Caco-2 (cell line): ENCODE results near the gene NOL3. TPM values are rescaled to one million over a fixed set of nuclear protein-coding genes. Genes with fewer than 3 reads are reported as not detected.

ENCODE experiments used
- BruUV-seq: library from RNA; stranded (reverse); fragments of 400-500 nt; replicated peaks from 2 replicates; lab custom pipeline; 2021; lab: Mats Ljungman, UMichigan
- CTCF ChIA-PET: fragments of 300-600 bp; sonication (Branson Sonifier 250); formaldehyde crosslinking; loops from one replicate; lab custom pipeline; 2022; ENCODE audit warnings: antibody characterized with exemption; lab: Charles Lee
- POLR2A ChIA-PET: fragments of 300-600 bp; sonication (Branson Sonifier 250); formaldehyde crosslinking; loops from one replicate; lab custom pipeline; 2022; ENCODE audit warnings: antibody characterized with exemption; lab: Charles Lee
- DNase-seq, 2 experiments: peaks; one replicate each; pipeline versions ENCODE4 v3.0.0 to v3.0.0-alpha.2; 2020 to 2022
- H3K27me3 ChIP-seq: replicated peaks from 2 replicates; pipeline ENCODE4 v1.6.0; 2011; ENCODE audit warnings: low read length; ENCODE audit not compliant: control insufficient read depth, insufficient read depth
- H3K36me3 ChIP-seq: 2 replicates; pipeline ENCODE4 v1.5.1; 2011; ENCODE audit warnings: low read length; ENCODE audit not compliant: control insufficient read depth, insufficient read depth
- H3K4me1 ChIP-seq: fragments of 250-450 bp; sonication (Bioruptor Pico); 2 replicates; pipeline ENCODE4 v1.5.1; 2020; ENCODE audit warnings: mild to moderate bottlenecking
- H3K4me3 ChIP-seq: 2 replicates; pipeline ENCODE4 v1.5.1; 2011; ENCODE audit warnings: low read depth, mild to moderate bottlenecking, control low read depth, low read length
- H3K9me3 ChIP-seq: fragments of 250-450 bp; sonication (Bioruptor Pico); 2 replicates; pipeline ENCODE4 v1.5.1; 2020; ENCODE audit warnings: mild to moderate bottlenecking, moderate library complexity
- H3K27ac Mint-ChIP-seq: one replicate; pipeline ENCODE4 v1.8.0; 2022; ENCODE audit warnings: mixed read lengths; ENCODE audit not compliant: unreplicated experiment
- H3K27me3 Mint-ChIP-seq: one replicate; pipeline ENCODE4 v1.8.0; 2022; ENCODE audit warnings: mixed read lengths; ENCODE audit not compliant: insufficient read depth, unreplicated experiment
- H3K36me3 Mint-ChIP-seq: one replicate; pipeline ENCODE4 v1.8.0; 2022; ENCODE audit warnings: mild to moderate bottlenecking, mixed read lengths; ENCODE audit not compliant: insufficient read depth, unreplicated experiment
- H3K4me1 Mint-ChIP-seq: one replicate; pipeline ENCODE4 v1.8.0; 2022; ENCODE audit warnings: low read depth, mixed read lengths; ENCODE audit not compliant: unreplicated experiment
- H3K4me3 Mint-ChIP-seq: one replicate; pipeline ENCODE4 v1.8.0; 2022; ENCODE audit warnings: mild to moderate bottlenecking, moderate library complexity, mixed read lengths; ENCODE audit not compliant: unreplicated experiment
- H3K9me3 Mint-ChIP-seq: one replicate; pipeline ENCODE4 v1.8.0; 2022; ENCODE audit warnings: mixed read lengths; ENCODE audit not compliant: unreplicated experiment
- intact Hi-C: fragments of 100-400 bp; cut with micrococcal nuclease; formaldehyde crosslinking; loops from one replicate; pipeline ENCODE4 v1.10.0; 2022; ENCODE audit not compliant: unreplicated experiment
- microRNA-seq: library from miRNA; unstranded; fragments of <30 nt; microRNA quantifications from one replicate; pipeline ENCODE4 v1.2.0, GENCODE V29; 2022
- total RNA-seq: library from RNA; stranded (reverse); gene quantifications from 2 replicates; pipeline ENCODE4 v1.2.3, GENCODE V29; 2022
- TF ChIP-seq, protein P1 (sequence below), 2 experiments: fragments of 200-600 bp in 1 of 2; IDR thresholded peaks; 1 replicate in 1 of 2; 2 replicates in 1 of 2; pipeline versions ENCODE4 v1.5.1 to v1.8.0; 2011 to 2022; ENCODE audit warnings: antibody characterized with exemption in 1 of 2, control low read depth in 1 of 2, inconsistent platforms in 1 of 2, low read depth in 1 of 2, low read length in 1 of 2, mild to moderate bottlenecking in 1 of 2, moderate library complexity in 1 of 2; ENCODE audit not compliant: insufficient read depth in 1 of 2, severe bottlenecking in 1 of 2, unreplicated experiment in 1 of 2

The NOL3 gene
- total RNA-seq, 1 experiment from 2014 or later, result 17.4 TPM

DNA sequence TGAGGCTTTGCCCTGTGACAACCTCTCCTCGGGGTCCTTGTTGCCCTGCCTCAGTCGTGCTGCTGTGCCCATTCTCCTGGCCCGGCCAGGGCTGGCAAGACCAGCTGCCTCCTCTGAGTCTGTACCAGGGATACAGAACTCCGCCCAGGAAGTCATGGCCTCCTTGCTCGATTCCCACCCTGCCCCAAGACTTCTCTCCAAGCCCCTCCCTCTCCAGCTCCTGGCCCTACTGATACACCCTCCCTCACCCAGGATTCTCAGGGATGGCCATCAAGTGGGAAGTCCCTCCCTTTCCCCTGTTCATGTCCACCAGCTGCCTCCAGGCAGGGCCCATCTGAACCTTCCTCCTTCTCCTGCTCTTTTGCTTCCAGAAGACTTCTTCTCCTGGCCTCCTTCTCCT, 45.4 kb downstream of the NOL3 start:
- ChIA-PET POLR2A (no interaction called here), CTCF (interaction anchor here (0.5 kb wide), 1 partner anchor 30 kb away, joined by 5 read pairs; no protein-coding TSS in a partner anchor)
- Histone ChIP-seq H3K4me3 (no peak overlapping the region), H3K27me3 (no peaks in the 10 kb centered on the region), H3K4me1 (peaks cover 15% of the 10 kb centered on the region; the same call in 1 of the 2 replicates), H3K36me3 (no peaks in the 10 kb centered on the region), H3K9me3 (no peaks in the 10 kb centered on the region)
- no peaks in the 10 kb centered on the region for H3K9me3 Mint-ChIP-seq
- H3K4me1 Mint-ChIP-seq, result peaks cover 14% of the 10 kb centered on the region
- no peak overlapping the region for H3K27ac Mint-ChIP-seq
- H3K36me3 Mint-ChIP-seq, result no peaks in the 10 kb centered on the region
- BruUV-seq, result no TSS peak
- DNase-seq, result no peak
- peaks cover 4% of the 10 kb centered on the region for H3K27me3 Mint-ChIP-seq
- H3K4me3 Mint-ChIP-seq, result no peak overlapping the region
- intact Hi-C loops, result no loop called here
- TF ChIP-seq, protein P1, sequence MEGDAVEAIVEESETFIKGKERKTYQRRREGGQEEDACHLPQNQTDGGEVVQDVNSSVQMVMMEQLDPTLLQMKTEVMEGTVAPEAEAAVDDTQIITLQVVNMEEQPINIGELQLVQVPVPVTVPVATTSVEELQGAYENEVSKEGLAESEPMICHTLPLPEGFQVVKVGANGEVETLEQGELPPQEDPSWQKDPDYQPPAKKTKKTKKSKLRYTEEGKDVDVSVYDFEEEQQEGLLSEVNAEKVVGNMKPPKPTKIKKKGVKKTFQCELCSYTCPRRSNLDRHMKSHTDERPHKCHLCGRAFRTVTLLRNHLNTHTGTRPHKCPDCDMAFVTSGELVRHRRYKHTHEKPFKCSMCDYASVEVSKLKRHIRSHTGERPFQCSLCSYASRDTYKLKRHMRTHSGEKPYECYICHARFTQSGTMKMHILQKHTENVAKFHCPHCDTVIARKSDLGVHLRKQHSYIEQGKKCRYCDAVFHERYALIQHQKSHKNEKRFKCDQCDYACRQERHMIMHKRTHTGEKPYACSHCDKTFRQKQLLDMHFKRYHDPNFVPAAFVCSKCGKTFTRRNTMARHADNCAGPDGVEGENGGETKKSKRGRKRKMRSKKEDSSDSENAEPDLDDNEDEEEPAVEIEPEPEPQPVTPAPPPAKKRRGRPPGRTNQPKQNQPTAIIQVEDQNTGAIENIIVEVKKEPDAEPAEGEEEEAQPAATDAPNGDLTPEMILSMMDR (IDR thresholded peaks at IDR 0.05; ENCODE audit: insufficient read depth in 1 of 2, low read depth in 1 of 2, low read length in 1 of 2, severe bottlenecking in 1 of 2, unreplicated experiment in 1 of 2), result no peak

DNA sequence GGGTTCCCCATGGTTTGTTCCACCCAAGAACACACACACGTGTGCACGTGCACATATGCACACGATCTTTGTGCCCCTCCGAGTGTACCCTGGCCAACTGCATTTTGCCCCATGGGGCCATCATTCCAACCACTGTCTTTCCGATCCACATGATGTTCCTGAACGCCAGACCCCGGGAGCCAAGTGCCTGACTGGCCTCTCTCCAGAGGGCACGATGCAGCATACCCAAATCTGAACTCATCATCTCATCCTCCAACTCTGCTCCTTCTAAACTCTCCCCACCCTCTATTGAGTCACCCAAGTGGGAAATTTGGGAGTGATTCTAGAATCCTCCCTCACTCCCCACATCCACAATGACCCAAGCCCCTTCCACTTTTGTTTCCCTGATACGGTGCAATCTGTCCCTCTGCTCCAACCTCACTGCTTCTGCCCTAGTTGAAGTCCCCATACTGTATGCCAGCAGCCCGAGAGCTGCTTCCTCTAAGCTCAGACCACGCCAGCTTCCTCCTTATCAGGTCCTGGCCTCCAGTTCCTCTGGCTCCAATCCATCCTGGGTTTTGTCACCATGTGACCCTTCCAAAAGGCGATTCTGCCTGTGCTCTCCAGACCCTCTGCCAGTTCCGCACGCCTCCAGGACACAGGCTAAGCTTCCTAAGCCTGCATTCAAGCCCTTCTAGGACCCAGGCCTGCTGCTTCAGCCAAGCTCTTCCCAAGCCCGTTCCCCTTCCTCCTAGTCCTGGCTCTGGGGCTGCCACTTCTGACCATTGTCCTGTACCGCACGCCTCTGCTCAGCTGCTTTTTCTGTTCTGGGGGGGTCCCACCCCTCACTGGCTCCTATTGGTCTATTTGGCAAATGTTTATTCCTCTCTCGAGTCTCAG, 46.5 kb downstream of the NOL3 start:
- no peak for DNase-seq
- Mint-ChIP-seq H3K36me3 (no peaks in the 10 kb centered on the region), H3K27ac (no peak overlapping the region), H3K27me3 (peaks cover 4% of the 10 kb centered on the region), H3K4me3 (no peak overlapping the region), H3K4me1 (peaks cover 14% of the 10 kb centered on the region), H3K9me3 (no peaks in the 10 kb centered on the region)
- Histone ChIP-seq H3K4me1 (peaks cover 15% of the 10 kb centered on the region; the same call in 1 of the 2 replicates), H3K36me3 (no peaks in the 10 kb centered on the region), H3K9me3 (no peaks in the 10 kb centered on the region), H3K27me3 (no peaks in the 10 kb centered on the region), H3K4me3 (no peak overlapping the region)
- no TSS peak for BruUV-seq
- ChIA-PET CTCF (interaction anchor here (0.9 kb wide), 1 partner anchor 39 kb away, joined by 6 read pairs; no protein-coding TSS in a partner anchor), POLR2A (interaction anchor here (1.5 kb wide), 1 partner anchor 10 kb away, joined by 5 read pairs; the partner anchor contains the start of gene TMEM208)
- intact Hi-C loops, result no loop called here
- TF ChIP-seq, protein P1 (IDR thresholded peaks at IDR 0.05; ENCODE audit: insufficient read depth in 1 of 2, low read depth in 1 of 2, low read length in 1 of 2, severe bottlenecking in 1 of 2, unreplicated experiment in 1 of 2), result no peak

DNA sequence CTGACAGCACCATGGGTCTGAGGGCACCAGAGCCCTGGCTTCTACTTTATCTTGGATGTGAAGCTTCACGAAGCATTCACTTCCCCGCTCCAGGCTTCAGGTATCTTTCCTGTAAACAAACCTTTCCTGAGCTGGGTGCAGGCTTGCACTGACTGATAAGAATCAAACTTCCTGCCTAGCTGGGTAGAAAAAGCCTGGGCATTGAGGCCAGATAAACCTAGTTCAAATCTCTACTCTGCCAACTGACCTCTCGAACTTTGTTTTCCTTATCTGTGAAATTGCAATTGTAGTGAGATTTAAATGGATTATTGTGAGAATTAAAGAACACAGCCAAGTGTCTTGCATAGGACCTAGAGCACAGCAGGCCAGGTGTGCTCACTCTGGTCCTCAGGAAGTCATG, 53.7 kb downstream of the NOL3 start:
- Histone ChIP-seq H3K4me1 (peaks cover 7% of the 10 kb centered on the region; the same call in 1 of the 2 replicates), H3K4me3 (no peak overlapping the region), H3K27me3 (no peaks in the 10 kb centered on the region), H3K9me3 (no peaks in the 10 kb centered on the region), H3K36me3 (0 out of 2 replicates have a peak, but pooled peaks cover 4% of the 10 kb centered on the region)
- POLR2A ChIA-PET, result no interaction called here
- CTCF ChIA-PET, result interaction anchor here (0.9 to 1.5 kb wide), 3 partner anchors 26 to 686 kb away, joined by 3 read pairs; no protein-coding TSS in a partner anchor
- Mint-ChIP-seq H3K9me3 (no peaks in the 10 kb centered on the region), H3K4me1 (peaks cover 27% of the 10 kb centered on the region), H3K36me3 (peaks cover 22% of the 10 kb centered on the region), H3K27ac (no peak overlapping the region), H3K4me3 (no peak overlapping the region), H3K27me3 (peaks cover 4% of the 10 kb centered on the region)
- intact Hi-C loops, result no loop called here
- TF ChIP-seq, protein P1 (IDR thresholded peaks at IDR 0.05; ENCODE audit: insufficient read depth in 1 of 2, low read depth in 1 of 2, low read length in 1 of 2, severe bottlenecking in 1 of 2, unreplicated experiment in 1 of 2), result no peak
- no TSS peak for BruUV-seq
- DNase-seq, result no peak

Small RNAs within 50 kb of the gene (microRNA-seq; reads per million reads assigned to microRNA genes)
- 9.1 reads per million, percentile 47 among the genes with 10 or more reads in this experiment for gene MIR328

Other genes with a start within 250 kb of the NOL3 start
- gene RRAD, start 245.0 kb upstream of the NOL3 start, total RNA-seq, result 0.53 and 1.1 TPM in 2 replicates
- gene CIAO2B, start 236.1 kb upstream of the NOL3 start, total RNA-seq, result 117 and 119 TPM in 2 replicates
- 45.5 and 48.4 TPM in 2 replicates for gene CES2, start 235.0 kb upstream of the NOL3 start, total RNA-seq
- gene CES3, start 209.3 kb upstream of the NOL3 start, total RNA-seq, result 0.79 and 0.95 TPM in 2 replicates
- gene CES4A, start 181.9 kb upstream of the NOL3 start, total RNA-seq, result not detected in 2 replicates
- 102 and 108 TPM in 2 replicates for gene CBFB, start 141.4 kb upstream of the NOL3 start, total RNA-seq
- 34.4 and 38.5 TPM in 2 replicates for gene PHAF1, start 60.6 kb upstream of the NOL3 start, total RNA-seq
- 11.6 and 11.7 TPM in 2 replicates for gene B3GNT9, start 19.5 kb upstream of the NOL3 start, total RNA-seq
- gene TRADD, start 10.6 kb upstream of the NOL3 start, total RNA-seq, result 16.8 and 18.3 TPM in 2 replicates
- gene FBXL8, start 10.6 kb upstream of the NOL3 start, total RNA-seq, result 27.6 and 31.5 TPM in 2 replicates
- 39.4 and 52.0 TPM in 2 replicates for gene HSF4, start 5.8 kb upstream of the NOL3 start, total RNA-seq
- gene MATCAP1, start 13.4 kb downstream of the NOL3 start, total RNA-seq, result 22.2 and 28.6 TPM in 2 replicates
- 0.61 and 0.72 TPM in 2 replicates for gene EXOC3L1, start 19.6 kb downstream of the NOL3 start, total RNA-seq
- gene E2F4, start 21.6 kb downstream of the NOL3 start, total RNA-seq, result 113 and 115 TPM in 2 replicates
- gene ELMO3, start 28.6 kb downstream of the NOL3 start, total RNA-seq, result 27.8 and 28.7 TPM in 2 replicates
- gene TMEM208, start 56.6 kb downstream of the NOL3 start, total RNA-seq, result 63.8 and 69.7 TPM in 2 replicates
- gene FHOD1, start 76.9 kb downstream of the NOL3 start, total RNA-seq, result 59.1 and 69.0 TPM in 2 replicates
- 2.3 and 2.4 TPM in 2 replicates for gene SLC9A5, start 78.4 kb downstream of the NOL3 start, total RNA-seq
- gene PLEKHG4, start 109.0 kb downstream of the NOL3 start, total RNA-seq, result 91.0 and 96.4 TPM in 2 replicates
- not detected in 2 replicates for gene KCTD19, start 156.2 kb downstream of the NOL3 start, total RNA-seq
- gene LRRC36, start 156.3 kb downstream of the NOL3 start, total RNA-seq, result 0.79 TPM in 1 of 2 replicates, not detected in the other
- gene TPPP3, start 223.0 kb downstream of the NOL3 start, total RNA-seq, result 0.39 and 0.56 TPM in 2 replicates
- gene ZDHHC1, start 245.9 kb downstream of the NOL3 start, total RNA-seq, result 1.0 and 1.3 TPM in 2 replicates